ENCODE measurements around the gene TAS2R41.
"Not testable (repeated sequence)": the region's sequence is repeated elsewhere in the genome, so short reads cannot be mapped to it uniquely, and the experiment has no call there.

Gene TAS2R41

GRCh38 chr7:143458263-143458662 is 19.4 kb upstream of the TAS2R41 start:
- DNase-seq = no peak

- DNase-seq = no peak
Observed at GRCh38 chr7:143458681-143459080, 19.0 kb upstream of the TAS2R41 start.

GRCh38 chr7:143459359-143459758 is 18.3 kb upstream of the TAS2R41 start:
- no peak for DNase-seq

DNA sequence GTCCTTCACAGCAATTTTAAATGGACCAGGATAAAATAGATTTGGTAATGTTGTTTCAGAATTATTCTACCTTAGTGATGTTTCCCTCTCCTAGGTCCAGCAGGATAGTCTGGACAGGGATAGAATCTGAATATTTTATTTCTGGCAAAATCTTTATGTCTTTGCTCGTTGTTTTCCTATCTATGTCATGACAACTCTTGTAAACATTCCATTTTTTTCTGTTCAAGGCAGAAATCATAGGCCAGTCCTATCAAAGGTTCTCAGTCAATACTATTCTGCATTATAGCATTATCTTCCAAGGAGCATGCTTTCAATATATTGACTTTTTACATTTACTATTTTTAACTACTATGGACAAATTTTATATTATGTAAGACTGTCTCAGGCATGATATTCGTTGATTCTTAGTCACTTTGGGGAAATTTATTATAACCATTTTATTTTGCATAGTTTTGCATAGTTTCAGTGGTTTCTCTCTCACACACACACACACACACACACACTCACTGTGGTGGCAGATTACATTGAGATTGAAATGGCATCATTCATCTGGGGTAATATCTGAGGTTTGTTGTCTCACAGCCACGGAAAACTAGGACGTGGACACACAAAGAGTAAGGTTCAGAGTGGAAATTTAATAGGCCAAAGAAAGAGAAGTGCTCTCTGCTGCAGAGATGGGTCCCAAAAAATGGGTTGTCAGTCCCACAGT is 17.2 kb upstream of the TAS2R41 start:
- no peak for DNase-seq

DNA sequence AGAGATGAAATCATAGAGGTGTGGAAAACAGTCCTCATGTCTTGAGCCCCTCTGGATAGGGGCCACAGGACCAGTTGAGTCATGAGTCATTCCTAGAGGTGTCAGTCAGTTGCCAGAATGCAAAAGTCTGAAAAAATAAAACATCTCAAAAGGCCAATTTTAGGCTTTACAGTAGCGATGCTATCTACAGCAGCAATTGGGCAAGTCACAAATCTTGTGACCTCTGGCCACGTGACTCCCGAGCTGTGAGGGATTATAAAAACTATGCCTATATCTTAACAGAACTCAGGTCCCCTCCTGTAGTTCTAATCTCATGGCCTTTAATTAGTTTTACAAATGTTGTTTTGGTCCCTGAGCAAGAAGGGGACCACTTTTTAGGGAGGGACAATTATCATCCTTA is 15.6 kb upstream of the TAS2R41 start:
- no peak for DNase-seq

DNA sequence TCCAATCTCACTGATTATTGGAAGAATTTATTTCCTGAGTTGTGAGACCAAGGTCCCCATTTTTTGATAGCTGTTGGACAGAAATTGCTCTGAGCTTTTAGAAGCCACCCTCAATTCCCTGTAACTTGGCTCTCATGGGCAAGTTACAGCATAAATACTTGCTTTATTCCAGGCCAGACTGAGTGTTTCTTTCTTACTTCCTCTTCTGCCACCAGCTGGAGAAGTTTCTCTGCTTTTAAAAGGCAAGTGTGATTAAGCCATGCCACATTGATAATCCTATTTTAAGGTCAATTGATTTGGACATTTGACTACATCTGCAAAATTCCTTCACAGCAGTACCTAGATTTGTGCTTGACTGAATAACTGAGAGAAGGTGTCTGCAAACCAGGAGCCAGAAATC is 14.1 kb upstream of the TAS2R41 start:
- DNase-seq = no peak

GRCh38 chr7:143463957-143464356 is 13.7 kb upstream of the TAS2R41 start:
- no peak for DNase-seq

GRCh38 chr7:143467724-143468123 is 9.9 kb upstream of the TAS2R41 start:
- no peak for DNase-seq

DNA sequence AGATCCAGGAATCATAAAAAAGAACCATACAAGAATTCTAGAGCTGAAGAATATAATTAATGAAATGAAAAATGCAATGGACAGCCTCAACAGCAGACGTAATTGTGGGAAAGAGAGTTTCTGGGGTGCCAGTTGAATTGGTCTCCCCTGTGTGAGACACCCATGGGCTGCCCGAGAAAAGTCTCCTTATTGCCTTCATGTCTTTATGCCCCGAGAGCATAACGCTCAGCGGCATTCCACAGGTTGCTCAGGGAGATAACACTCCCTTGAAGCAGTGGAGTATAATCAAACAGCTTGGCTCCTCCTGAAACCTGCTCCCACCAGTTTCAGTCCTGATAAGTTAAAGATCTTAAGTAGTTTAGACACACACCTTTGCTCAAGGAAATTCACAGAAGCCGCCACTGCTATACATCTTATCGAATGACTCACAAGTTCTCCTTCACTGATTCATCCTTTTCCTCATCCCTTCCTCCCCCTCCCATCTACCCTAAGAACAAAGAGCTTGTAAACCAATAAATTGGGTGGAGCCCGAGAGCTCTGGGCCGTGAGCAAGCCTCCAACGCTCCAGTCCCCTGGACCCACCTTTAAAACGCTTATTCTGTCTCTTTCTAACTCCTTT is 5.5 kb upstream of the TAS2R41 start:
- not testable (repeated sequence) for DNase-seq

GRCh38 chr7:143479055-143479766 is 1.5 kb downstream of the TAS2R41 start:
- DNase-seq = no peak

DNA sequence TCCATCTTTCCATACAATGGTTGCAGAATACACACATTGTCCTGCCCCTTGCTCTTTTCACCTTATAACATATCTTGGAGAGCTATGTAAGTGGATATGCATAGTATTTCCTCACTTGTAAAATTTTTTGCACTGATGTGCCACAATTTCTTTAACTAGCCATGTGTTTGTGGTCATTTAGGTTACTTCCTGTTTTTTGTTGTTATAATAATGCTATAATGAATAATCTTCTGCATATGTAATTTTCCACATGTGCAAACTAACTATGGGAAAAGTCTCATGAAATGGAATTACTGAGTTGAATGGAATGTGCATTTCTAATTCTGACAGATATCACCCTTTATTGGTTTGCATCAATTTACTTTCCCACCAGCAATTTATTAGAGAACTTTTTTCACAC is 2.8 kb downstream of the TAS2R41 start:
- no peak for DNase-seq

DNA sequence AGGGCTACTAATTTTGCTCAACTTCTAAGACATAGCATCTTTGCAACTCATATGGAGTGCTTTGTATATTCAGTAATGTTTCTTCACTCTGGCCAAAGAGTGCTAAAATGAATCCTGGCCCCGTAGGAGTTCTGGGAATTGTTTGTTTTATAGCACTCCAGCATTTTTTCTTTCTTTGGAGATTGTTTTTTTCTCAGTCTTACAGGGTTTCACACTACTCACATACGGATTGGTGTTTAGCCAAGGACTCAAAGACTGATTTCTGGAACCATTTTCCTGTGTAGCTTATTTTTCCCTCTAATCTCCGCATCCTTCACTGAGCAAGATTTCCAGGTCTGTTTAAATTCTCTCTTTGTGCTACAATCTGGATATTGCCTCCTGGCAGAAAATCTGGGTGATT is 6.4 kb downstream of the TAS2R41 start:
- DNase-seq = no peak

DNA sequence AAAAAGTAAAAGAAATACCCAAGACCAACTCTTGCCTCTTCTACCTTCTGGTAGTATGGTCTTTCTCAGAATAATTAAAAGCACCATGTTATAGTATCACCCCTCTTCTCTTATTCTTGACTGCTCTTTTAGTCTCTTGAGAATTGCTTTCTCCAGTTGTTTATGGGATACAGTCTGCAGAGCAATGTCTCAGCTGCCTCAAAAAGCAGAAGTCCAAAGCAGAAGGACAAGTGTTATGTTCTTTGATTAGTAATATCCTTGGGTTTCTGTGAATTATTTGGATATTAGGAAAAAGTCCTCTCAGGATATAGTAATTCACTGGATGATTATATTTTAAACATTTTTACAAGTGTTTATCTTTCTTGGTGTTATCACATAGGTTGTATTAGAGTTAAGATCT is 7.4 kb downstream of the TAS2R41 start:
- no peak for DNase-seq

- DNase-seq = no peak
Observed at GRCh38 chr7:143485500-143485899, 7.8 kb downstream of the TAS2R41 start.

GRCh38 chr7:143486266-143486665 is 8.6 kb downstream of the TAS2R41 start:
- DNase-seq = not testable (repeated sequence)

DNA sequence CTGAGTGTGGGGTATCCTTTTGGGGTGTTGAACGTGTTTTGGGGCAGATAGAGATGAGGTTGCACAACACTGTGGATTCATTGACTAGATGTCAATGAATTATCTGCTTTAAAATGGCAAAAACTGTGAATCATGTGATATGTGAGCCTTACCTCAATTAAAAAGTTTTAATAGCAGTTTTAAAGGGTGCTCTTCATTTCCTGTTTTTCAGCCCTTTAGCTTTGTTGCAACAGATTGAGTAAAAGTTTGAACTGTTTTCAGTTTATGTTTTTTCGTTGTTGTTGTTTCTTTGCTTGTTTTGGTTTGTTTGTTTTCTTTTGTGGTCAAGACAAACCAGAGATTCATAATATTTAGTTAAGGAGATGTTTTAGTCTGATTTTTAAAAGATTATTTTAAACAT is 9.4 kb downstream of the TAS2R41 start:
- no peak for DNase-seq

DNA sequence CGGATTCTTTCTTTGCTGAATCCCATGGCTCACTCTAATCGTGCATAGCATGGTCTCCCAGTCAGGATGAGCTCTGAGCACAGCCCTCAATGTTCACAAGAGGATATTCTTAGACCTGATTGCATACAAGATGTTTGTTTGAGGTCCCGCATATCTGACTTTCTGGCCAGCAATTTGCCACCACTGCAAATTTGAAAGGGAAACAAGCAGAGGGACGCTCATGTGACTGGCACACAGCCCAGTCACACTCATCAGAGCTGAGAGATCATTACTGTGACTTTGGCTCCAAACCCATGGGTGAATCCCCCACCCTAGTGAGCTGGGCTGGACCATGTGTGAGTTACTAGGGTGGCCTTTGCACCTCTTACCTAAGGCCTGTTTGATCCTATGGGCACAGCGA is 9.9 kb downstream of the TAS2R41 start:
- DNase-seq = no peak

- no peak for DNase-seq
Observed at GRCh38 chr7:143490717-143491306, 13.1 kb downstream of the TAS2R41 start.

DNA sequence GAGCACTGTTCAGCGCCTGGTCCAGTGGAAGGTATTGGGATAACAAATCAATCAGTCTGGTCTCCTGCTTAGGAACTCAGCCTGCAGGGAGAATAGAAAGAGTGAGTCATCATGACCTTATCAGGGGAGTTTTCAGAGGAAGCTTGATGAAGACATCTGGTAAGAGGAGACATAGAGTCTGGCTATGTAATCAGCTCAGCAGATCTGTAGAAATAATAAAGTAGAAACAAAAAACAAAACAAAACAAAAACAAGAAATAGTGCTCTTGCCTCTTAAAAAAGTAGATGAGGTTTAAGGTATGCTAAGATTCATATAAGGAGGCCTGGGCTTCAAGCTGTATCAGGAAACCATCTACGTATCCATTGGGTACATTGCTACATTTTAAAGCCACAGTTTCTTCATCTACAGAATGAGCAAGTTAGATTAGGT is 14.4 kb downstream of the TAS2R41 start:
- DNase-seq = no peak

- no peak for DNase-seq
Observed at GRCh38 chr7:143492799-143493739, 15.4 kb downstream of the TAS2R41 start.

DNA sequence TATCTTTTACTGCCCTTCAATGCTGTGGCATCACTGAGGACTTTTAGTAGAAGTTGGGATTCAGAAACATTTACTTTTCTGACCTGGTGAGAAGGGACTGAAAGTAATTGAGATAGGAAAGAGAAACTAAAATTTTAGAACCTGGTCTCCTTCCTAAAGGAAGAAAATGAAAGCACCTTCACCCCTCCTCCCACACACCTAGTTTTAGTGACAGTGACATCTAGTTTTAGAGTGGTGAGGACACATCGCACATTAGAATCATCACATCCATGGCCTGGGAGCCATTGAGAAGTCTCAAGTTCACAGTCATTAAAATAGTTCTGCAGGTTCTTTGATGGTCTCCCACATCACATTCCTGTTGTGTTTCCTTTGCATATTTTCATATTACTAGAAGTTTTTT is 16.1 kb downstream of the TAS2R41 start:
- no peak for DNase-seq

DNA sequence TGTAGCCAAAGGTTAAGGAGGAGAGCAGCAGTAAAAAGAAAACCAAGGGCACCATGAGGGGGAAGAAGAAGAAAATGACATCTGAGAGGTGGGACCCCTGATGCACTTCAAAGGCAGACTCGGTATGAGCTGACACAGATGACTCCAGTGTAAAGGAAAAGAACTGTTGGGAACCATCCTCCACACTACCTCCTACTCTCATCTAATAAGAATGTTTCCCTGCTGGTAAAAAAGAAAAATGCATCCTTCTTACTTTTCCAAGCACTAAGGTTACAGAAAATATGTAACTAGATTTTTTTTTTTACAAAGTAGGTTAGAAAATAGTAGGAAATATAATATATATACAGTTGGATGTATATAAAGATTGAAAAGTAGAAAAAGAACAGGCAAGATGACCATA is 16.9 kb downstream of the TAS2R41 start:
- no peak for DNase-seq

DNA sequence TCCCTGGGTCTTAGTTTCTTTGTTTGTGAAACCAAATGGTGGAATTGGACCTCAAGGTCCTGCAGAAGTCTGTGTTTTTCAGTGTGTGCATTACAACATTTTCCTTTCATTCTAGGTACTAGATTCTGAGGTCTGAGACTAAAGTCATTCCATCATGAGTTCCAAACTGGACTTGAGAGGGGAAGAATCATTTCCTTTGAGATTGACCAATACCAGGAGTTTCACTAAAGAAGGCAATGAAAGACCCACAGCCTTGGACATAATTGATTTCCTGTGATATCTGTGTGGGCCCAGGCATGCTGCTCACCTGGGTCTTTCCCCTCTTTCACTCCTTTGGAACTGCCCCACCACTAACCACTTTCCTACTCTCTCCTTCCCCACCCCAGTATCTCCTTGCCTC is 18.2 kb downstream of the TAS2R41 start:
- no peak for DNase-seq

All from CD4-positive, alpha-beta T cell treated with Interleukin-21 for 1 hour (primary cell).